H1 (cell line): ENCODE results near the gene LIFR. TPM values are rescaled to one million over a fixed set of nuclear protein-coding genes. Genes with fewer than 3 reads are reported as not detected.

Source experiments
- CBX5 ChIP-seq: fragments of 300-800, 300-1000 bp; sonication (generic); IDR thresholded peaks from 2 replicates; pipeline ENCODE4 v1.7.1; 2016; ENCODE audit warnings: antibody characterized with exemption, low read length, low read depth
- CHD2 ChIP-seq: IDR thresholded peaks from 2 replicates; pipeline ENCODE4 v1.6.1; 2012; ENCODE audit warnings: low read length, improper control_type of control experiment
- CREB1 ChIP-seq: IDR thresholded peaks from 2 replicates; pipeline ENCODE4 v1.6.1; 2012; ENCODE audit warnings: inconsistent platforms
- EGR1 ChIP-seq: IDR thresholded peaks from 2 replicates; pipeline ENCODE4 v1.6.1; 2011; ENCODE audit warnings: low read depth, low read length, borderline replicate concordance
- EZH2 ChIP-seq: fragments of 200-600 bp; sonication (generic); IDR thresholded peaks from 2 replicates; pipeline ENCODE4 v1.7.1; 2012; ENCODE audit warnings: low read depth, mild to moderate bottlenecking, moderate library complexity, low read length, inconsistent platforms; ENCODE audit not compliant: severe bottlenecking
- HDAC2 ChIP-seq, 2 experiments: fragments of 300-600 bp in 1 of 2; sonication (generic) in 1 of 2; IDR thresholded peaks; 2 replicates each; pipeline ENCODE4 v1.6.1; 2011 to 2012; ENCODE audit warnings: low read depth in 2 of 2, low read length in 2 of 2, mild to moderate bottlenecking in 2 of 2, moderate library complexity in 2 of 2, borderline replicate concordance in 1 of 2, inconsistent platforms in 1 of 2
- SUZ12 ChIP-seq: fragments of 200-600 bp; sonication (generic); IDR thresholded peaks from 2 replicates; pipeline ENCODE4 v1.6.1; 2012; ENCODE audit warnings: mild to moderate bottlenecking, inconsistent platforms, low read length, moderate library complexity, mixed read lengths
- ZNF274 ChIP-seq: IDR thresholded peaks from 2 replicates; pipeline ENCODE4 v1.7.0; 2012; ENCODE audit warnings: low read length, borderline replicate concordance; ENCODE audit errors: extremely low read depth
- polyA plus RNA-seq, 7 experiments: library from polyadenylated mRNA; depleted of rRNA in 3 of 7; stranded (reverse) in 5 of 7; unstranded in 2 of 7; fragments of >200 nt in 5 of 7; fragments of 200-250 nt in 2 of 7; gene quantifications; 1 replicate in 5 of 7; 2 replicates in 1 of 7; 4 replicates in 1 of 7; pipeline versions ENCODE4 v1.2.1 to v1.2.3, GENCODE V29; 2011 to 2013; ENCODE audit warnings: missing spikeins in 2 of 7, mixed read lengths in 2 of 7
- total RNA-seq: library from RNA; stranded (reverse); fragmentation: NEBNext Ultra II Directional; extraction: Animal tissue kit (Norgen Biotek cat#: 25700); gene quantifications from 2 replicates; pipeline ENCODE4 v1.2.1, GENCODE V29; 2021
- TF ChIP-seq, protein P1 (sequence below): fragments of 300-600 bp; sonication (generic); IDR thresholded peaks from 2 replicates; pipeline ENCODE4 v1.7.1; 2012; ENCODE audit warnings: low read length, moderate library complexity, mild to moderate bottlenecking, inconsistent platforms; ENCODE audit not compliant: insufficient replicate concordance
- TF ChIP-seq, protein P2 (sequence below): IDR thresholded peaks from 2 replicates; pipeline ENCODE4 v1.6.1; 2012; ENCODE audit warnings: low read length, inconsistent platforms

The LIFR gene
- total and polyA plus RNA-seq, 2 of the 8 experiments (the other 6 are each of a cell fraction or from before 2014, with no cell fraction given): 2.0 to 18.9 TPM

DNA sequence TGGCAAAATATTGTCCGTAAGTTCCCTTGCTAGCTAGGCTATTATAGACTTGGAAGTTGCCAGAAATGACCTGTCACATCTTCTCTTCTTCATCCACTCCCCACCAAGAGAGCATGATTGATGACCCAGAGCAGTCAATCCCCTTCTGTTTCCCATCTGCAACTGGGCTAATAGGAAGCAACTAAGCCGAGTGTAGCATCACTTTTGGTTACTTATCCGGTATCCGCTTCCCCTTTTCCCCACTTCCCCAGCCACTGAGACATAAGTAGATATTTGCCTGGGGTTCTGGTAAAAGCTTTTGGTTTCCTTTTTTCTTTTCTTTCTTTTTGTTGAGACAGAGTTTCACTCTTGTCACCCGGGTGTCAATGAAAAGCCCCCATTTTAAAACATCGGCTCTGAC, 29.4 kb upstream of the LIFR start (continued):
- TF ChIP-seq, protein P1, sequence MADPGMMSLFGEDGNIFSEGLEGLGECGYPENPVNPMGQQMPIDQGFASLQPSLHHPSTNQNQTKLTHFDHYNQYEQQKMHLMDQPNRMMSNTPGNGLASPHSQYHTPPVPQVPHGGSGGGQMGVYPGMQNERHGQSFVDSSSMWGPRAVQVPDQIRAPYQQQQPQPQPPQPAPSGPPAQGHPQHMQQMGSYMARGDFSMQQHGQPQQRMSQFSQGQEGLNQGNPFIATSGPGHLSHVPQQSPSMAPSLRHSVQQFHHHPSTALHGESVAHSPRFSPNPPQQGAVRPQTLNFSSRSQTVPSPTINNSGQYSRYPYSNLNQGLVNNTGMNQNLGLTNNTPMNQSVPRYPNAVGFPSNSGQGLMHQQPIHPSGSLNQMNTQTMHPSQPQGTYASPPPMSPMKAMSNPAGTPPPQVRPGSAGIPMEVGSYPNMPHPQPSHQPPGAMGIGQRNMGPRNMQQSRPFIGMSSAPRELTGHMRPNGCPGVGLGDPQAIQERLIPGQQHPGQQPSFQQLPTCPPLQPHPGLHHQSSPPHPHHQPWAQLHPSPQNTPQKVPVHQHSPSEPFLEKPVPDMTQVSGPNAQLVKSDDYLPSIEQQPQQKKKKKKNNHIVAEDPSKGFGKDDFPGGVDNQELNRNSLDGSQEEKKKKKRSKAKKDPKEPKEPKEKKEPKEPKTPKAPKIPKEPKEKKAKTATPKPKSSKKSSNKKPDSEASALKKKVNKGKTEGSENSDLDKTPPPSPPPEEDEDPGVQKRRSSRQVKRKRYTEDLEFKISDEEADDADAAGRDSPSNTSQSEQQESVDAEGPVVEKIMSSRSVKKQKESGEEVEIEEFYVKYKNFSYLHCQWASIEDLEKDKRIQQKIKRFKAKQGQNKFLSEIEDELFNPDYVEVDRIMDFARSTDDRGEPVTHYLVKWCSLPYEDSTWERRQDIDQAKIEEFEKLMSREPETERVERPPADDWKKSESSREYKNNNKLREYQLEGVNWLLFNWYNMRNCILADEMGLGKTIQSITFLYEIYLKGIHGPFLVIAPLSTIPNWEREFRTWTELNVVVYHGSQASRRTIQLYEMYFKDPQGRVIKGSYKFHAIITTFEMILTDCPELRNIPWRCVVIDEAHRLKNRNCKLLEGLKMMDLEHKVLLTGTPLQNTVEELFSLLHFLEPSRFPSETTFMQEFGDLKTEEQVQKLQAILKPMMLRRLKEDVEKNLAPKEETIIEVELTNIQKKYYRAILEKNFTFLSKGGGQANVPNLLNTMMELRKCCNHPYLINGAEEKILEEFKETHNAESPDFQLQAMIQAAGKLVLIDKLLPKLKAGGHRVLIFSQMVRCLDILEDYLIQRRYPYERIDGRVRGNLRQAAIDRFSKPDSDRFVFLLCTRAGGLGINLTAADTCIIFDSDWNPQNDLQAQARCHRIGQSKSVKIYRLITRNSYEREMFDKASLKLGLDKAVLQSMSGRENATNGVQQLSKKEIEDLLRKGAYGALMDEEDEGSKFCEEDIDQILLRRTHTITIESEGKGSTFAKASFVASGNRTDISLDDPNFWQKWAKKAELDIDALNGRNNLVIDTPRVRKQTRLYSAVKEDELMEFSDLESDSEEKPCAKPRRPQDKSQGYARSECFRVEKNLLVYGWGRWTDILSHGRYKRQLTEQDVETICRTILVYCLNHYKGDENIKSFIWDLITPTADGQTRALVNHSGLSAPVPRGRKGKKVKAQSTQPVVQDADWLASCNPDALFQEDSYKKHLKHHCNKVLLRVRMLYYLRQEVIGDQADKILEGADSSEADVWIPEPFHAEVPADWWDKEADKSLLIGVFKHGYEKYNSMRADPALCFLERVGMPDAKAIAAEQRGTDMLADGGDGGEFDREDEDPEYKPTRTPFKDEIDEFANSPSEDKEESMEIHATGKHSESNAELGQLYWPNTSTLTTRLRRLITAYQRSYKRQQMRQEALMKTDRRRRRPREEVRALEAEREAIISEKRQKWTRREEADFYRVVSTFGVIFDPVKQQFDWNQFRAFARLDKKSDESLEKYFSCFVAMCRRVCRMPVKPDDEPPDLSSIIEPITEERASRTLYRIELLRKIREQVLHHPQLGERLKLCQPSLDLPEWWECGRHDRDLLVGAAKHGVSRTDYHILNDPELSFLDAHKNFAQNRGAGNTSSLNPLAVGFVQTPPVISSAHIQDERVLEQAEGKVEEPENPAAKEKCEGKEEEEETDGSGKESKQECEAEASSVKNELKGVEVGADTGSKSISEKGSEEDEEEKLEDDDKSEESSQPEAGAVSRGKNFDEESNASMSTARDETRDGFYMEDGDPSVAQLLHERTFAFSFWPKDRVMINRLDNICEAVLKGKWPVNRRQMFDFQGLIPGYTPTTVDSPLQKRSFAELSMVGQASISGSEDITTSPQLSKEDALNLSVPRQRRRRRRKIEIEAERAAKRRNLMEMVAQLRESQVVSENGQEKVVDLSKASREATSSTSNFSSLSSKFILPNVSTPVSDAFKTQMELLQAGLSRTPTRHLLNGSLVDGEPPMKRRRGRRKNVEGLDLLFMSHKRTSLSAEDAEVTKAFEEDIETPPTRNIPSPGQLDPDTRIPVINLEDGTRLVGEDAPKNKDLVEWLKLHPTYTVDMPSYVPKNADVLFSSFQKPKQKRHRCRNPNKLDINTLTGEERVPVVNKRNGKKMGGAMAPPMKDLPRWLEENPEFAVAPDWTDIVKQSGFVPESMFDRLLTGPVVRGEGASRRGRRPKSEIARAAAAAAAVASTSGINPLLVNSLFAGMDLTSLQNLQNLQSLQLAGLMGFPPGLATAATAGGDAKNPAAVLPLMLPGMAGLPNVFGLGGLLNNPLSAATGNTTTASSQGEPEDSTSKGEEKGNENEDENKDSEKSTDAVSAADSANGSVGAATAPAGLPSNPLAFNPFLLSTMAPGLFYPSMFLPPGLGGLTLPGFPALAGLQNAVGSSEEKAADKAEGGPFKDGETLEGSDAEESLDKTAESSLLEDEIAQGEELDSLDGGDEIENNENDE: no peak
- TF ChIP-seq SUZ12 (no peak), CREB1 (no peak), EGR1 (no peak), EZH2 (no peak), CHD2 (no peak), ZNF274 (no peak), CBX5 (no peak), HDAC2 (IDR thresholded peaks at IDR 0.05; ENCODE audit: borderline replicate concordance in 1 of 2, low read depth in 2 of 2, low read length in 2 of 2) (no peak)
- TF ChIP-seq, protein P2, sequence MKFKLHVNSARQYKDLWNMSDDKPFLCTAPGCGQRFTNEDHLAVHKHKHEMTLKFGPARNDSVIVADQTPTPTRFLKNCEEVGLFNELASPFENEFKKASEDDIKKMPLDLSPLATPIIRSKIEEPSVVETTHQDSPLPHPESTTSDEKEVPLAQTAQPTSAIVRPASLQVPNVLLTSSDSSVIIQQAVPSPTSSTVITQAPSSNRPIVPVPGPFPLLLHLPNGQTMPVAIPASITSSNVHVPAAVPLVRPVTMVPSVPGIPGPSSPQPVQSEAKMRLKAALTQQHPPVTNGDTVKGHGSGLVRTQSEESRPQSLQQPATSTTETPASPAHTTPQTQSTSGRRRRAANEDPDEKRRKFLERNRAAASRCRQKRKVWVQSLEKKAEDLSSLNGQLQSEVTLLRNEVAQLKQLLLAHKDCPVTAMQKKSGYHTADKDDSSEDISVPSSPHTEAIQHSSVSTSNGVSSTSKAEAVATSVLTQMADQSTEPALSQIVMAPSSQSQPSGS: no peak
